Stomach (tissue), 9 donors: Measurements from ENCODE around the gene TCHP. TPM values are rescaled to one million over a fixed set of nuclear protein-coding genes. Genes with fewer than 3 reads are reported as not detected.

Experiments
- DNase-seq, 2 donors: peaks; one replicate each; pipeline versions ENCODE4 v3.0.0 to v3.0.0-alpha.2; 2013 to 2019
- H3K27ac ChIP-seq, 5 donors: fragments of 200-600 bp in 4 of 5; sonication (generic) in 4 of 5; one replicate each; pipeline ENCODE4 v1.5.1; 2013 to 2019; ENCODE audit warnings: mild to moderate bottlenecking in 1 of 5, moderate library complexity in 1 of 5
- H3K27me3 ChIP-seq, 3 donors: fragments of 200-600 bp; sonication (generic); one replicate each; pipeline ENCODE4 v1.5.1; 2017 to 2019; ENCODE audit warnings: mixed run types in 1 of 3
- H3K36me3 ChIP-seq, 4 donors: fragments of 200-600 bp; sonication (generic); 1 replicate in 3 of 4; 2 replicates in 1 of 4; pipeline ENCODE4 v1.5.1; 2016 to 2019
- H3K4me1 ChIP-seq, 4 donors: fragments of 200-600 bp; sonication (generic); one replicate each; pipeline ENCODE4 v1.5.1; 2016 to 2019
- H3K4me3 ChIP-seq, 4 donors: fragments of 200-600 bp; sonication (generic) in 3 of 4; one replicate each; pipeline ENCODE4 v1.5.1; 2016 to 2019; ENCODE audit warnings: mild to moderate bottlenecking in 1 of 4
- H3K9me3 ChIP-seq, 4 donors: fragments of 200-600 bp; sonication (generic); one replicate each; pipeline ENCODE4 v1.5.1; 2016 to 2019
- CTCF ChIP-seq, 7 experiments: fragments of 450-650 bp in 4 of 7; fragments of 200-600 bp in 3 of 7; sonication (generic) in 3 of 7; IDR thresholded peaks; one replicate each; pipeline ENCODE4 v1.5.1; 2016 to 2019; ENCODE audit warnings: antibody characterized with exemption in 7 of 7, control low read depth in 2 of 7, mild to moderate bottlenecking in 1 of 7
- EP300 ChIP-seq: sonication (generic); formaldehyde crosslinking; IDR thresholded peaks from one replicate; pipeline ENCODE4 v1.6.1; 2017; ENCODE audit warnings: antibody characterized with exemption
- POLR2A ChIP-seq, 4 donors: fragments of 450-650 bp; IDR thresholded peaks; one replicate each; pipeline ENCODE4 v1.6.1; 2016; ENCODE audit warnings: antibody characterized with exemption in 4 of 4, control low read depth in 2 of 4, mild to moderate bottlenecking in 1 of 4, moderate library complexity in 1 of 4
- POLR2AphosphoS5 ChIP-seq, 3 donors: sonication (generic); formaldehyde crosslinking; IDR thresholded peaks; one replicate each; pipeline ENCODE4 v1.6.1; 2016; ENCODE audit warnings: antibody characterized with exemption in 3 of 3
- WGBS, 5 donors: extraction: QIAGEN DNeasy Blood & Tissue Kit in 3 of 5; methylation state at CpG; one replicate each; pipeline versions ENCODE4 v1.1.5 to v1.1.7; 2013 to 2018; 5-methylcytosine and 5-hydroxymethylcytosine counted together
- intact Hi-C: fragments of 100-400 bp; cut with DNase I; formaldehyde crosslinking; loops from one replicate; pipeline ENCODE4 v1.15.1; 2023; ENCODE audit warnings: low total_unique reads
- polyA plus RNA-seq, 3 donors: library from polyadenylated mRNA; stranded (reverse); fragments of 200-250 nt; gene quantifications; one replicate each; pipeline ENCODE4 v1.2.3, GENCODE V29; 2013
- total RNA-seq, 5 donors: library from RNA; depleted of rRNA; stranded (reverse); fragments of >200 nt; gene quantifications; one replicate each; pipeline versions ENCODE4 v1.1.0 to v1.2.3, GENCODE V29; 2014 to 2016
- donor health status: healthy with polysubstance abuse.
- donor health status: Bipolar disorder and iron deficiency.
- donor health status: healthy.

TCHP gene
- total and polyA plus RNA-seq, 8 donors = 7.9 to 45.5 (median 14.7) TPM

- 55 to 75% (median 69%) methylated on average over 10 to 20 of the region's 20 CpGs for WGBS, 5 donors
- TF ChIP-seq CTCF (IDR thresholded peaks at IDR 0.05) = no peak
- TF ChIP-seq EP300 = no peak
- intact Hi-C loops = no loop called here
- no peak overlapping the region for H3K27ac ChIP-seq
- no peaks in the 10 kb centered on the region for H3K9me3 ChIP-seq
- peaks cover 16 to 76% (median 52%) of the 10 kb centered on the region in 4 donors for H3K36me3 ChIP-seq
- H3K27me3 ChIP-seq = no peaks in the 10 kb centered on the region
- peaks cover 0 to 10% (median 7%) of the 10 kb centered on the region in 4 donors for H3K4me1 ChIP-seq
- DNase-seq = peak in 1 of 2 donors; percentile 56
- no peak overlapping the region for H3K4me3 ChIP-seq
Observed at GRCh38 chr12:109925185-109925840, 25.2 kb downstream of the TCHP start.

GRCh38 chr12:109926016-109926415 is 25.9 kb downstream of the TCHP start:
- Histone ChIP-seq H3K36me3 (peaks cover 15 to 76% (median 52%) of the 10 kb centered on the region in 4 donors), H3K4me3 (no peak overlapping the region), H3K27ac (no peak overlapping the region), H3K4me1 (peaks cover 0 to 11% (median 9%) of the 10 kb centered on the region in 4 donors), H3K27me3 (no peaks in the 10 kb centered on the region), H3K9me3 (no peaks in the 10 kb centered on the region)
- intact Hi-C loops = no loop called here
- no peak for DNase-seq
- no peak for TF ChIP-seq POLR2AphosphoS5 (IDR thresholded peaks at IDR 0.05)
- no peak for TF ChIP-seq EP300
- TF ChIP-seq CTCF (IDR thresholded peaks at IDR 0.05) = no peak
- 87 to 100% (median 95%) methylated on average over 5 to 8 of the region's 8 CpGs for WGBS, 5 donors

- Histone ChIP-seq H3K4me3 (no peak overlapping the region), H3K4me1 (peaks cover 0 to 11% (median 9%) of the 10 kb centered on the region in 4 donors), H3K27ac (no peak overlapping the region), H3K36me3 (peaks cover 14 to 80% (median 53%) of the 10 kb centered on the region in 4 donors), H3K9me3 (no peaks in the 10 kb centered on the region), H3K27me3 (no peaks in the 10 kb centered on the region)
- intact Hi-C loops = no loop called here
- TF ChIP-seq EP300 (no peak), POLR2A (IDR thresholded peaks at IDR 0.05) (no peak), CTCF (IDR thresholded peaks at IDR 0.05) (no peak), POLR2AphosphoS5 (IDR thresholded peaks at IDR 0.05) (no peak)
- DNase-seq = no peak
- 86 to 95% (median 91%) methylated on average over 7 to 11 of the region's 11 CpGs for WGBS, 5 donors
Observed at GRCh38 chr12:109926488-109927210, 26.6 kb downstream of the TCHP start.

- H3K9me3 ChIP-seq = no peaks in the 10 kb centered on the region
- DNase-seq = peak; percentile 27 to 39
Observed at GRCh38 chr12:109927622-109928021, 27.5 kb downstream of the TCHP start.

More at GRCh38 chr12:109927622-109928021, 27.5 kb downstream of the TCHP start:
- Histone ChIP-seq H3K4me1 (peaks cover 0 to 11% (median 9%) of the 10 kb centered on the region in 4 donors), H3K27ac (no peak overlapping the region), H3K4me3 (no peak overlapping the region), H3K27me3 (no peaks in the 10 kb centered on the region), H3K36me3 (peaks cover 14 to 82% (median 57%) of the 10 kb centered on the region in 4 donors)
- peak in 4 of 7 experiments; percentile 25 to 40 (median 38) for TF ChIP-seq CTCF (IDR thresholded peaks at IDR 0.05)
- TF ChIP-seq POLR2AphosphoS5 (IDR thresholded peaks at IDR 0.05) = no peak
- intact Hi-C loops = no loop called here
- 73 to 80% (median 76%) methylated on average over 8 of the region's 8 CpGs for WGBS, 5 donors
